H9 (cell line): ENCODE data around the gene BACH2. TPM values are rescaled to one million over a fixed set of nuclear protein-coding genes. Genes with fewer than 3 reads are reported as not detected.
A peak's percentile ranks its signal among the peaks of the same experiment; 100 is the strongest.

Experiments used
- DNase-seq: peaks from one replicate; pipeline ENCODE4 v3.0.0-alpha.2; 2017
- H2AFZ ChIP-seq: one replicate; pipeline ENCODE4 v1.6.1; 2013; ENCODE audit warnings: mild to moderate bottlenecking, low read length, control low read depth, moderate library complexity
- H2AK5ac ChIP-seq: 2 replicates; pipeline ENCODE4 v1.6.1; 2013; ENCODE audit warnings: low read length, control low read depth, mixed read lengths; ENCODE audit not compliant: insufficient read length
- H2BK120ac ChIP-seq: one replicate; pipeline ENCODE4 v1.6.1; 2013; ENCODE audit warnings: low read depth, mild to moderate bottlenecking, low read length, control low read depth, inconsistent platforms; ENCODE audit not compliant: poor library complexity, severe bottlenecking
- H2BK12ac ChIP-seq: 2 replicates; pipeline ENCODE4 v1.6.1; 2013; ENCODE audit warnings: low read length, control low read depth, mixed read lengths, low read depth; ENCODE audit not compliant: insufficient read length
- H2BK15ac ChIP-seq: 2 replicates; pipeline ENCODE4 v1.6.1; 2013; ENCODE audit warnings: low read depth, low read length, control low read depth
- H2BK20ac ChIP-seq: one replicate; pipeline ENCODE4 v1.6.1; 2013; ENCODE audit warnings: low read depth, mild to moderate bottlenecking, low read length, control low read depth, inconsistent platforms; ENCODE audit not compliant: poor library complexity, severe bottlenecking
- H2BK5ac ChIP-seq: 2 replicates; pipeline ENCODE4 v1.6.1; 2013; ENCODE audit warnings: low read length, control low read depth, mixed read lengths; ENCODE audit not compliant: insufficient read length
- H3K14ac ChIP-seq: 2 replicates; pipeline ENCODE4 v1.6.1; 2013; ENCODE audit warnings: low read length, control low read depth; ENCODE audit not compliant: insufficient read depth
- H3K18ac ChIP-seq: 2 replicates; pipeline ENCODE4 v1.6.1; 2013; ENCODE audit warnings: low read depth, mild to moderate bottlenecking, mixed read lengths, low read length, control low read depth; ENCODE audit not compliant: insufficient read length
- H3K23ac ChIP-seq: 2 replicates; pipeline ENCODE4 v1.6.1; 2013; ENCODE audit warnings: low read length, control low read depth, mixed read lengths, low read depth; ENCODE audit not compliant: insufficient read length
- H3K23me2 ChIP-seq: 2 replicates; pipeline ENCODE4 v1.6.1; 2013; ENCODE audit warnings: low read depth, mild to moderate bottlenecking, mixed read lengths, low read length, control low read depth; ENCODE audit not compliant: insufficient read length, poor library complexity, severe bottlenecking
- H3K27ac ChIP-seq: 2 replicates; pipeline ENCODE4 v1.5.1; 2013; ENCODE audit warnings: low read length, control low read depth, mixed read lengths, low read depth; ENCODE audit not compliant: insufficient read length
- H3K27me3 ChIP-seq: 2 replicates; pipeline ENCODE4 v1.6.1; 2013; ENCODE audit warnings: low read length, control low read depth, inconsistent platforms; ENCODE audit not compliant: insufficient read depth
- H3K4ac ChIP-seq: 2 replicates; pipeline ENCODE4 v1.6.1; 2013; ENCODE audit warnings: low read depth, mild to moderate bottlenecking, control low read depth, inconsistent platforms, low read length, moderate library complexity
- H3K4me1 ChIP-seq: 2 replicates; pipeline ENCODE4 v1.6.1; 2013; ENCODE audit warnings: low read length, control low read depth, inconsistent platforms; ENCODE audit not compliant: insufficient read depth
- H3K4me2 ChIP-seq: 2 replicates; pipeline ENCODE4 v1.6.1; 2013; ENCODE audit warnings: low read length, control low read depth, mixed read lengths; ENCODE audit not compliant: insufficient read length, insufficient read depth
- H3K56ac ChIP-seq: 2 replicates; pipeline ENCODE4 v1.6.1; 2013; ENCODE audit warnings: low read depth, mild to moderate bottlenecking, mixed read lengths, low read length, control low read depth; ENCODE audit not compliant: insufficient read length
- H3K79me1 ChIP-seq: 2 replicates; pipeline ENCODE4 v1.6.1; 2013; ENCODE audit warnings: low read depth, mild to moderate bottlenecking, moderate library complexity, low read length, control low read depth, inconsistent platforms; ENCODE audit not compliant: insufficient read depth, poor library complexity, severe bottlenecking
- H3K79me2 ChIP-seq: 2 replicates; pipeline ENCODE4 v1.6.1; 2013; ENCODE audit warnings: low read length, control low read depth, inconsistent platforms; ENCODE audit not compliant: insufficient read depth
- H3K9ac ChIP-seq: 2 replicates; pipeline ENCODE4 v1.6.1; 2013; ENCODE audit warnings: low read length, control low read depth, mixed read lengths; ENCODE audit not compliant: insufficient read length; ENCODE audit errors: extremely low read depth
- H3K9me3 ChIP-seq: one replicate; pipeline ENCODE4 v1.6.1; 2013; ENCODE audit warnings: low read depth, low read length, inconsistent platforms; ENCODE audit not compliant: control insufficient read depth
- H3T11ph ChIP-seq: one replicate; pipeline ENCODE4 v1.6.1; 2013; ENCODE audit warnings: mild to moderate bottlenecking, low read length, control low read depth, inconsistent platforms
- H4K20me1 ChIP-seq: one replicate; pipeline ENCODE4 v1.6.1; 2013; ENCODE audit not compliant: control insufficient read depth, insufficient read length, insufficient read depth
- H4K5ac ChIP-seq: 2 replicates; pipeline ENCODE4 v1.6.1; 2013; ENCODE audit warnings: low read depth, mild to moderate bottlenecking, mixed read lengths, low read length, control low read depth; ENCODE audit not compliant: insufficient read length
- H4K8ac ChIP-seq: replicated peaks from 2 replicates; pipeline ENCODE4 v1.6.1; 2013; ENCODE audit warnings: low read length, control low read depth, mixed read lengths, low read depth; ENCODE audit not compliant: insufficient read length
- H4K91ac ChIP-seq: 2 replicates; pipeline ENCODE4 v1.6.1; 2013; ENCODE audit warnings: low read depth, mild to moderate bottlenecking, moderate library complexity, mixed read lengths, low read length, control low read depth; ENCODE audit not compliant: insufficient read length
- H3K27ac Mint-ChIP-seq, 3 experiments: 2 replicates in 2 of 3; 3 replicates in 1 of 3; pipeline ENCODE4 v1.8.0; 2020 to 2021; ENCODE audit warnings: mixed read lengths in 3 of 3, mild to moderate bottlenecking in 1 of 3, moderate library complexity in 1 of 3
- H3K27me3 Mint-ChIP-seq: 2 replicates; pipeline ENCODE4 v1.8.0; 2021; ENCODE audit warnings: low read depth, mild to moderate bottlenecking, moderate library complexity, mixed read lengths
- H3K36me3 Mint-ChIP-seq, 3 experiments: 2 replicates in 2 of 3; 3 replicates in 1 of 3; pipeline ENCODE4 v1.8.0; 2020 to 2021; ENCODE audit warnings: low read depth in 3 of 3, mixed read lengths in 3 of 3; ENCODE audit not compliant: insufficient read depth in 1 of 3
- H3K4me1 Mint-ChIP-seq, 2 experiments: 2 replicates each; pipeline ENCODE4 v1.8.0; 2020; ENCODE audit warnings: mixed read lengths in 2 of 2
- H3K4me3 Mint-ChIP-seq, 2 experiments: 2 replicates in 1 of 2; 3 replicates in 1 of 2; pipeline ENCODE4 v1.8.0; 2020 to 2021; ENCODE audit warnings: mild to moderate bottlenecking in 2 of 2, mixed read lengths in 2 of 2, moderate library complexity in 1 of 2
- H3K9me3 Mint-ChIP-seq, 2 experiments: 2 replicates in 1 of 2; 3 replicates in 1 of 2; pipeline ENCODE4 v1.8.0; 2020; ENCODE audit warnings: mild to moderate bottlenecking in 2 of 2, mixed read lengths in 2 of 2, moderate library complexity in 1 of 2
- WGBS: extraction: QIAGEN DNeasy Blood & Tissue Kit; methylation state at CpG from one replicate; pipeline ENCODE4 v1.1.7; 2013; ENCODE audit warnings: missing lambda C conversion rate, low lambda C conversion rate, mixed read lengths; ENCODE audit not compliant: insufficient read length; ENCODE audit errors: extremely low coverage; 5-methylcytosine and 5-hydroxymethylcytosine counted together
- total RNA-seq: library from RNA; stranded (reverse); gene quantifications from 2 replicates; pipeline ENCODE4 v1.2.1, GENCODE V29; 2021
- TF ChIP-seq, protein P1 (sequence below): fragments of 200-600 bp; sonication (generic); conservative IDR thresholded peaks from 3 replicates; pipeline ENCODE4 v1.8.0; 2021; ENCODE audit warnings: antibody characterized with exemption, mild to moderate bottlenecking

BACH2 gene
- total RNA-seq, 1 experiment from 2014 or later: 2.0 TPM

DNA sequence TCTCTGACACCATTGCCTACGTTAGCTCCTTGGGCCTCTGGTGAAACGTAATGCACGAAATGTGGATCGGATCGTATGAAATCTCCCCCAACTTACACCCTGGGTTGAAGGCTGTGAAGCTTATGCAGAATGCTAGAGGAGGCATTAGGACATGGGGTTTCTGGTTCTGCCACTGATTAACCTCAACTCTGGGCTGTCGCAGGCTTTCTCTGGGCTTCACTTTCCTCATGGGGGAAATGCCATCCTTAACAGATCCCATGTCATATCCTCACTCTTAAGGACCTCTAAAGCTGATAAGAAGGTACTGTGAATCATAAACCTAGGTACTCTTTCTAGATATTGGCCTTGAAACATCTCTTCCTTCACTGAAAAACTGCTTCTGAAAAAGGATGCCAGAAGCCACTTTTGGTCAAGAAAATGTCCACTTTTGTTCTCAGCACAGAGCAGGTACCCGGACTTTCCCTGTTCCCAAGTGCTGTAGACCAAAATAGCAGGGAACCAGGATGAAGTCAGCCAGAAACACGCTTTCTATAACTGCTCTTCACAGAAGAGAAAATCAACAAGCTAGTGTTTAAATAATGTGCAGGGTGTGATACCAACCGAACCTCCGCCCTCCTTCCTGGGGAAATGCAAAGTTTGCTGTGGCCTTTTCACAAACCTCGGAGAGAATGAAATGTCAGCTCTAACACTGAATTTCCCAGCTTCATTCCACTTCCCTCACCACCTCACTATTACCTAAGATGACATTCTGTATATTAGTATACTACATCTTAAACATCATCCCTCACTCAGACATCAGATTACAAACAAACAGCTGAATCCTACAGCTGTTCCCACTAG is 118.9 kb downstream of the BACH2 start:
- H3K27ac ChIP-seq: no peak overlapping the region
- H2BK20ac ChIP-seq: no peak overlapping the region
- H3K27ac Mint-ChIP-seq: peak overlapping the region in 1 of 3 experiments; percentile 62; a peak in 1 of 7 replicates
- DNase-seq: no peak
- no CpG with 5 or more reads among the region's 11 CpGs for WGBS
- no peak overlapping the region for H3K14ac ChIP-seq
- no peak overlapping the region for H2AK5ac ChIP-seq
- no peak overlapping the region for H2BK12ac ChIP-seq
- no peaks in the 10 kb centered on the region for H3K4me1 ChIP-seq
- H3K27me3 Mint-ChIP-seq: no peaks in the 10 kb centered on the region
- H2BK15ac ChIP-seq: no peak overlapping the region
- no peak overlapping the region for H3K9ac ChIP-seq
- H3T11ph ChIP-seq: no peak overlapping the region
- H2BK120ac ChIP-seq: no peak overlapping the region
- no peak overlapping the region for H2AFZ ChIP-seq
- H3K4me3 Mint-ChIP-seq: no peak overlapping the region
- H3K79me2 ChIP-seq: no peaks in the 10 kb centered on the region
- no peak overlapping the region for H4K8ac ChIP-seq
- H3K27me3 ChIP-seq: no peaks in the 10 kb centered on the region
- no peaks in the 10 kb centered on the region for H3K9me3 ChIP-seq
- H2BK5ac ChIP-seq: no peak overlapping the region
- H4K91ac ChIP-seq: no peak overlapping the region
- H4K5ac ChIP-seq: no peak overlapping the region
- no peak overlapping the region for H3K56ac ChIP-seq
- H3K79me1 ChIP-seq: no peaks in the 10 kb centered on the region
- H3K4me2 ChIP-seq: no peak overlapping the region
- no peak overlapping the region for H3K4ac ChIP-seq
- H3K4me1 Mint-ChIP-seq: peaks cover 6% of the 10 kb centered on the region in 2 experiments
- H3K18ac ChIP-seq: no peak overlapping the region
- peaks cover 2% of the 10 kb centered on the region in 2 experiments; a peak in 4 of 5 replicates for H3K9me3 Mint-ChIP-seq
- TF ChIP-seq, protein P1, sequence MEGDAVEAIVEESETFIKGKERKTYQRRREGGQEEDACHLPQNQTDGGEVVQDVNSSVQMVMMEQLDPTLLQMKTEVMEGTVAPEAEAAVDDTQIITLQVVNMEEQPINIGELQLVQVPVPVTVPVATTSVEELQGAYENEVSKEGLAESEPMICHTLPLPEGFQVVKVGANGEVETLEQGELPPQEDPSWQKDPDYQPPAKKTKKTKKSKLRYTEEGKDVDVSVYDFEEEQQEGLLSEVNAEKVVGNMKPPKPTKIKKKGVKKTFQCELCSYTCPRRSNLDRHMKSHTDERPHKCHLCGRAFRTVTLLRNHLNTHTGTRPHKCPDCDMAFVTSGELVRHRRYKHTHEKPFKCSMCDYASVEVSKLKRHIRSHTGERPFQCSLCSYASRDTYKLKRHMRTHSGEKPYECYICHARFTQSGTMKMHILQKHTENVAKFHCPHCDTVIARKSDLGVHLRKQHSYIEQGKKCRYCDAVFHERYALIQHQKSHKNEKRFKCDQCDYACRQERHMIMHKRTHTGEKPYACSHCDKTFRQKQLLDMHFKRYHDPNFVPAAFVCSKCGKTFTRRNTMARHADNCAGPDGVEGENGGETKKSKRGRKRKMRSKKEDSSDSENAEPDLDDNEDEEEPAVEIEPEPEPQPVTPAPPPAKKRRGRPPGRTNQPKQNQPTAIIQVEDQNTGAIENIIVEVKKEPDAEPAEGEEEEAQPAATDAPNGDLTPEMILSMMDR: no peak
- H4K20me1 ChIP-seq: no peaks in the 10 kb centered on the region
- no peak overlapping the region for H3K23ac ChIP-seq
- H3K23me2 ChIP-seq: no peaks in the 10 kb centered on the region
- no peaks in the 10 kb centered on the region for H3K36me3 Mint-ChIP-seq
